Measurements from ENCODE around the gene CEP85. TPM values are rescaled to one million over a fixed set of nuclear protein-coding genes. Genes with fewer than 3 reads are reported as not detected.
"Not testable (repeated sequence)": the region's sequence is repeated elsewhere in the genome, so short reads cannot be mapped to it uniquely, and the experiment has no call there.

Gene CEP85
- polyA plus RNA-seq, 3 donors: 8.2 to 32.5 (median 10.9) TPM

- H3K4me1 ChIP-seq (ENCODE audit: control insufficient read depth in 1 of 2, insufficient read depth in 2 of 2, low read length in 2 of 2): peaks cover 10 to 13% of the 10 kb centered on the region in 2 donors
- H3K9me3 ChIP-seq (replicated peaks in 1 of 2; ENCODE audit: control insufficient read depth in 1 of 2, insufficient read depth in 1 of 2, low read length in 2 of 2): no peaks in the 10 kb centered on the region
- peak overlapping the region; percentile 48 for H3K9ac ChIP-seq (ENCODE audit: insufficient read depth, low read length, poor library complexity, severe bottlenecking)
- peaks cover 0 to 3% (median 0%) of the 10 kb centered on the region in 7 donors for H3K9me3 Mint-ChIP-seq
- H3K27ac Mint-ChIP-seq: no peak overlapping the region
- peaks cover 33 to 43% (median 35%) of the 10 kb centered on the region in 3 donors for H3K27me3 Mint-ChIP-seq (ENCODE audit: low read depth in 3 of 3)
- H3K4me2 ChIP-seq (replicated peaks; ENCODE audit: extremely low read depth, low read length, poor library complexity, severe bottlenecking): peak overlapping the region; percentile 79
- H3K4me3 Mint-ChIP-seq: peak overlapping the region; percentile 80 to 88
- H3K27me3 ChIP-seq (ENCODE audit: control insufficient read depth in 2 of 2, insufficient read depth in 2 of 2, low read length in 2 of 2): peaks cover 0 to 25% of the 10 kb centered on the region in 2 donors
- H2AFZ ChIP-seq (ENCODE audit: insufficient read depth, low read depth, low read length, poor library complexity, severe bottlenecking): peak overlapping the region; percentile 81
- H3K79me2 ChIP-seq (ENCODE audit: insufficient read depth, low read length): no peaks in the 10 kb centered on the region
- 10% methylated on average over 46 of the region's 50 CpGs for WGBS (ENCODE audit: insufficient coverage)
- peak; percentile 49 to 62 (median 49) for DNase-seq
- H3K4me1 Mint-ChIP-seq: peaks cover 15% of the 10 kb centered on the region
- H4K20me1 ChIP-seq (ENCODE audit: insufficient read depth, low read length): no peaks in the 10 kb centered on the region
- H3K36me3 ChIP-seq (replicated peaks in 1 of 2; ENCODE audit: control insufficient read depth in 1 of 2, insufficient read depth in 2 of 2, low read length in 2 of 2): no peaks in the 10 kb centered on the region
- H3K36me3 Mint-ChIP-seq: peaks cover 0 to 6% of the 10 kb centered on the region in 2 donors
- H3K27ac ChIP-seq (ENCODE audit: low read depth in 1 of 2, low read length in 2 of 2): no peak overlapping the region
- TF ChIP-seq CTCF (IDR thresholded peaks at IDR 0.05): no peak
- intact Hi-C loops (cut with micrococcal nuclease): no loop called here
- H3K4me3 ChIP-seq (replicated peaks in 1 of 3; ENCODE audit: low read depth in 2 of 3, low read length in 3 of 3): peak overlapping the region; percentile 17 to 70 (median 36)
Measured at GRCh38 chr1:26225033-26225831, 8.8 kb upstream of the CEP85 start.

GRCh38 chr1:26230682-26231081 lies 3.3 kb upstream of the CEP85 start:
- Histone ChIP-seq H3K27ac (ENCODE audit: low read depth in 1 of 2, low read length in 2 of 2) (peak overlapping the region in 1 of 2 donors; percentile 31), H3K4me1 (ENCODE audit: control insufficient read depth in 1 of 2, insufficient read depth in 2 of 2, low read length in 2 of 2) (peaks cover 19 to 22% of the 10 kb centered on the region in 2 donors), H3K79me2 (ENCODE audit: insufficient read depth, low read length) (peaks cover 15% of the 10 kb centered on the region)
- H3K27me3 ChIP-seq (ENCODE audit: control insufficient read depth in 2 of 2, insufficient read depth in 2 of 2, low read length in 2 of 2); H3K4me2 ChIP-seq (replicated peaks; ENCODE audit: extremely low read depth, low read length, poor library complexity, severe bottlenecking); H3K9me3 ChIP-seq (replicated peaks in 1 of 2; ENCODE audit: control insufficient read depth in 1 of 2, insufficient read depth in 1 of 2, low read length in 2 of 2); H3K36me3 Mint-ChIP-seq; H2AFZ ChIP-seq (ENCODE audit: insufficient read depth, low read depth, low read length, poor library complexity, severe bottlenecking); H3K4me3 Mint-ChIP-seq; H3K36me3 ChIP-seq (replicated peaks in 1 of 2; ENCODE audit: control insufficient read depth in 1 of 2, insufficient read depth in 2 of 2, low read length in 2 of 2); H4K20me1 ChIP-seq (ENCODE audit: insufficient read depth, low read length); H3K9ac ChIP-seq (ENCODE audit: insufficient read depth, low read length, poor library complexity, severe bottlenecking); H3K4me3 ChIP-seq (replicated peaks in 1 of 3; ENCODE audit: low read depth in 2 of 3, low read length in 3 of 3): not testable (repeated sequence)
- intact Hi-C loops (cut with micrococcal nuclease): loop anchor here in 1 of 2 donors (5.0 kb wide), 1 partner anchor 63 kb away; the partner anchor contains the start of genes C1orf232 and ZNF593
- DNase-seq: peak; percentile 50 to 69 (median 57)
- Mint-ChIP-seq H3K4me1 (peaks cover 16% of the 10 kb centered on the region), H3K27me3 (ENCODE audit: low read depth in 3 of 3) (peaks cover 17 to 21% (median 17%) of the 10 kb centered on the region in 3 donors), H3K27ac (peak overlapping the region in 3 of 7 donors; percentile 35 to 46 (median 38)), H3K9me3 (peaks cover 0 to 10% (median 7%) of the 10 kb centered on the region in 7 donors)
- WGBS (ENCODE audit: insufficient coverage): no CpG with 5 or more reads among the region's 2 CpGs

All from CD14-positive monocyte (primary cell).